22Rv1 (cell line): ENCODE results near the gene UBE2L5.

Experiments used
- CTCF ChIP-seq: fragments of 450-650 bp; IDR thresholded peaks from 2 replicates; pipeline ENCODE4 v1.5.1; 2017; ENCODE audit warnings: mild to moderate bottlenecking
- ZFX ChIP-seq: fragments of 450-650 bp; IDR thresholded peaks from 2 replicates; pipeline ENCODE4 v1.6.1; 2017; ENCODE audit warnings: antibody characterized with exemption, borderline replicate concordance

DNA sequence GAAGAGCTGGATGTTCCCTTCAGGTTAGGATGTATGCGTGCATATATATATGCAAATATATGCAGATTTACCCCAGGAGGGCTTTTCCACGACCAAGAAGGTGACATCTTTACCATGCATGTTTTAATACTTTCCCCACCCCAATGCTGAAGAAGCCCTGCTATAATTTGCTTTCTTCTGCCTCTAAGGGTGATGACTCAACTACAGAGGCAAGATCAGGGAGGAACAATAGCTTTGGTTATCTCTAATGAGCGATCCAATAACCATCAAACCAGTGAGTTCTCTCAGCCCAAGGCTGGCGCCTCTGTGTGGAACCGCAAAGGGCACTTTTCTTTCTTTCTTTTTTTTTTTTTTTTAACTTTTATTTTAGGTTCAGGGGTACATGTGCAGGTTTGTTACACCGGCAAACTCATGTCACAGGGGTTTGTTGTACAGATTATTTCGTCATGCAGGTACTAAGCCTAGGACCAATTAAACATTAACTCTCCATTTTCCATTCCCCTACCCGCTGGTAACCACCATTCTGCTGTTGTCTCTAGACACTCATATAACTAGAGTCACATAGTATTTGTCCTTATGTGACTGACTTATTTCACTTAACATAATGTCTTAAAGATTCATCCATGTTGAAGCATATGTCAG is 25.7 kb upstream of the UBE2L5 start:
- TF ChIP-seq CTCF (no peak), ZFX (no peak)
